GM12878 (cell line): Measurements from ENCODE around the gene ZC3H12D. TPM values are rescaled to one million over a fixed set of nuclear protein-coding genes. Genes with fewer than 3 reads are reported as not detected.

ENCODE experiments used
- ATAC-seq: fragments of 200-7000 bp; cut with Tn5 transposase; 3 replicates; pipeline ENCODE4 v1.9.1; 2020; ENCODE audit warnings: mild to moderate bottlenecking, moderate library complexity
- BruUV-seq: library from RNA; stranded (reverse); fragments of 400-500 nt; replicated peaks from 2 replicates; lab custom pipeline; 2021; lab: Mats Ljungman, UMichigan
- CTCF ChIA-PET: fragments of 300-600 bp; sonication (Branson Sonifier 250); formaldehyde crosslinking; extraction: SDS; loops from one replicate; lab custom pipeline; 2021; ENCODE audit warnings: inconsistent platforms; lab: Yijun Ruan, JAX
- POLR2A ChIA-PET: fragments of 350-600 bp; formaldehyde crosslinking; extraction: SDS; loops from one replicate; lab custom pipeline; 2021; ENCODE audit warnings: inconsistent platforms; lab: Charles Lee
- RAD21 ChIA-PET: fragments of 300-600 bp; sonication (Branson Sonifier 250); formaldehyde crosslinking; loops from one replicate; lab custom pipeline; 2023; ENCODE audit warnings: antibody characterized with exemption; ENCODE audit not compliant: unreplicated experiment; lab: Charles Lee
- SMC1A ChIA-PET: fragments of 300-600 bp; sonication (Branson Sonifier 250); formaldehyde crosslinking; loops from one replicate; lab custom pipeline; 2023; ENCODE audit not compliant: unreplicated experiment, uncharacterized antibody; lab: Charles Lee
- DNase-seq: peaks from one replicate; pipeline ENCODE4 v3.0.0-alpha.2; 2011; ENCODE audit warnings: low read depth, low spot score
- FAIRE-seq: peaks from 3 replicates; lab custom pipeline; 2011; peaks lifted over from hg19 to GRCh38; lab: Jason Lieb, UNC
- H2AFZ ChIP-seq: 2 replicates; pipeline ENCODE4 v1.6.0; 2011; ENCODE audit warnings: low read depth, low read length, control low read depth; ENCODE audit not compliant: control insufficient read depth
- H3K27ac ChIP-seq: 2 replicates; pipeline ENCODE4 v1.5.1; 2011; ENCODE audit warnings: control low read depth; ENCODE audit not compliant: control insufficient read depth, insufficient read depth
- H3K27me3 ChIP-seq, 2 experiments: replicated peaks in 1 of 2; 2 replicates each; pipeline versions ENCODE4 v1.6.0 to v1.6.1; 2011; ENCODE audit warnings: low read length in 1 of 2; ENCODE audit not compliant: control insufficient read depth in 2 of 2, insufficient read depth in 2 of 2
- H3K36me3 ChIP-seq, 2 experiments: 2 replicates each; pipeline ENCODE4 v1.5.1; 2011; ENCODE audit warnings: low read length in 1 of 2; ENCODE audit not compliant: control insufficient read depth in 2 of 2, insufficient read depth in 2 of 2
- H3K4me1 ChIP-seq: 2 replicates; pipeline ENCODE4 v1.6.1; 2011; ENCODE audit warnings: mild to moderate bottlenecking, low read length, moderate library complexity, mixed read lengths; ENCODE audit not compliant: control insufficient read depth, insufficient read depth
- H3K4me2 ChIP-seq: 2 replicates; pipeline ENCODE4 v1.6.0; 2011; ENCODE audit warnings: control low read depth; ENCODE audit not compliant: control insufficient read depth, insufficient read depth
- H3K4me3 ChIP-seq: fragments of 200-600 bp; sonication (generic); 2 replicates; pipeline ENCODE4 v1.5.1; 2016
- H3K79me2 ChIP-seq: 2 replicates; pipeline ENCODE4 v1.6.0; 2011; ENCODE audit warnings: low read length; ENCODE audit not compliant: control insufficient read depth, insufficient read depth
- H3K9ac ChIP-seq: 2 replicates; pipeline ENCODE4 v1.8.0; 2011; ENCODE audit warnings: low read length, control low read depth, mixed read lengths; ENCODE audit not compliant: control insufficient read depth, insufficient read depth
- H3K9me3 ChIP-seq: replicated peaks from 3 replicates; pipeline ENCODE4 v1.5.1; 2011; ENCODE audit warnings: mild to moderate bottlenecking, low read length; ENCODE audit not compliant: control insufficient read depth, insufficient read depth
- H4K20me1 ChIP-seq: 2 replicates; pipeline ENCODE4 v1.6.0; 2011; ENCODE audit not compliant: control insufficient read depth, insufficient read depth
- BRCA1 ChIP-seq: IDR thresholded peaks from 2 replicates; pipeline ENCODE4 v1.6.1; 2011; ENCODE audit warnings: low read depth, low read length, improper control_type of control experiment
- IRF3 ChIP-seq: fragments of 450-650 bp; IDR thresholded peaks from 2 replicates; pipeline ENCODE4 v1.6.1; 2014; ENCODE audit warnings: mild to moderate bottlenecking
- JUND ChIP-seq: IDR thresholded peaks from 2 replicates; pipeline ENCODE4 v1.6.1; 2012; ENCODE audit warnings: low read depth, mild to moderate bottlenecking, low read length, improper control_type of control experiment, moderate library complexity
- RBBP5 ChIP-seq: fragments of 200-600 bp; sonication (generic); conservative IDR thresholded peaks from 2 replicates; pipeline ENCODE4 v1.6.1; 2016
- USF1 ChIP-seq: IDR thresholded peaks from 2 replicates; pipeline ENCODE4 v1.6.1; 2011; ENCODE audit warnings: borderline replicate concordance, low read depth, mild to moderate bottlenecking, moderate library complexity, mixed read lengths, low read length; ENCODE audit not compliant: insufficient read depth; ENCODE audit errors: extremely low read length
- WRNIP1 ChIP-seq: IDR thresholded peaks from 2 replicates; pipeline ENCODE4 v1.6.1; 2011; ENCODE audit warnings: low read depth, low read length, improper control_type of control experiment, borderline replicate concordance
- ZBTB40 ChIP-seq: fragments of 450-650 bp; IDR thresholded peaks from 2 replicates; pipeline ENCODE4 v1.6.1; 2016; ENCODE audit warnings: mild to moderate bottlenecking, moderate library complexity, borderline replicate concordance
- ZNF687 ChIP-seq: fragments of 450-650 bp; IDR thresholded peaks from 2 replicates; pipeline ENCODE4 v1.6.1; 2017; ENCODE audit warnings: mild to moderate bottlenecking, moderate library complexity
- WGBS: methylation state at CpG from one replicate; pipeline ENCODE4 v1.1.6; 2016; ENCODE audit warnings: low lambda C conversion rate; ENCODE audit not compliant: insufficient replicate concordance, insufficient coverage; ENCODE audit errors: missing lambda C conversion rate; 5-methylcytosine and 5-hydroxymethylcytosine counted together
- in situ Hi-C: fragments of 300-500 bp; cut with MboI; formaldehyde crosslinking; loops from 9 replicates; pipeline ENCODE4 v1.14.3; 2018; ENCODE audit warnings: mixed read lengths
- intact Hi-C: fragments of 100-400 bp; cut with micrococcal nuclease; formaldehyde crosslinking; loops from one replicate; pipeline ENCODE4 v1.14.2; 2022; ENCODE audit not compliant: unreplicated experiment
- polyA plus RNA-seq, 11 experiments: library from polyadenylated mRNA; depleted of rRNA in 4 of 11; unstranded in 6 of 11; stranded (reverse) in 5 of 11; fragments of >200 nt; fragmentation: Nextera tagmentation in 4 of 11; fragmentation: Illumina TruSeq in 1 of 11; extraction: Ambion mirVana in 4 of 11; extraction: Trizol in 1 of 11; gene quantifications; 1 replicate in 1 of 11; 2 replicates in 10 of 11; pipeline versions ENCODE4 v1.2.1 to v1.2.3, GENCODE V29; 2011 to 2016; ENCODE audit warnings: inconsistent platforms in 2 of 11, missing spikeins in 2 of 11, low read depth in 1 of 11
- total RNA-seq, 4 experiments: library from RNA; depleted of rRNA in 3 of 4; stranded (reverse); fragments of >200 nt in 3 of 4; fragmentation: Illumina TruSeq in 1 of 4; extraction: Trizol in 1 of 4; gene quantifications; 2 replicates each; pipeline versions ENCODE4 v1.2.1 to v1.2.3, GENCODE V29; 2013 to 2021

Gene ZC3H12D
- total and polyA plus RNA-seq, 10 of the 15 experiments (the other 5 are each of a cell fraction or from before 2014, with no cell fraction given), result 1.4 to 29.7 (median 8.8) TPM

- no TSS peak for BruUV-seq
- Histone ChIP-seq H3K4me2 (no peak overlapping the region), H3K9ac (no peak overlapping the region), H3K27me3 (no peaks in the 10 kb centered on the region), H2AFZ (no peak overlapping the region), H3K36me3 (peaks cover 0 to 9% of the 10 kb centered on the region in 2 experiments; a peak in 3 of 4 replicates), H3K4me3 (no peak overlapping the region), H4K20me1 (no peaks in the 10 kb centered on the region), H3K4me1 (no peaks in the 10 kb centered on the region), H3K27ac (peak overlapping the region; percentile 28; the same call in 1 of the 2 replicates), H3K79me2 (no peaks in the 10 kb centered on the region; the same call in 1 of the 2 replicates), H3K9me3 (no peaks in the 10 kb centered on the region)
- CTCF ChIA-PET, result interaction anchor here (1.0 to 4.3 kb wide), 7 partner anchors 8 to 426 kb away, joined by 3 to 35 read pairs (median 4); partner anchors contain the start of gene ZC3H12D
- SMC1A ChIA-PET, result interaction anchor here (0.8 to 7.6 kb wide), 10 partner anchors 8 to 62 kb away, joined by 3 to 61 read pairs (median 6); no protein-coding TSS in a partner anchor
- WGBS, result 31% methylated on average over 3 of the region's 3 CpGs
- ATAC-seq, result no peak
- intact Hi-C loops, result no loop called here
- in situ Hi-C loops, result no loop called here
- RAD21 ChIA-PET, result interaction anchor here (1.0 to 4.5 kb wide), 5 partner anchors 8 to 480 kb away, joined by 3 to 25 read pairs (median 9); partner anchors contain the start of gene ZC3H12D
- FAIRE-seq, result peak; percentile 80
- no peak for DNase-seq
- POLR2A ChIA-PET, result interaction anchor here (0.6 to 2.4 kb wide), 3 partner anchors 23 to 160 kb away, joined by 4 to 9 read pairs (median 5); partner anchors contain the start of gene ZC3H12D
- no peak for TF ChIP-seq ZBTB40
- no peak for TF ChIP-seq WRNIP1
- no peak for TF ChIP-seq IRF3
- TF ChIP-seq JUND, result no peak
- no peak for TF ChIP-seq BRCA1
- no peak for TF ChIP-seq USF1
- no peak for TF ChIP-seq ZNF687
- no peak for TF ChIP-seq RBBP5
Measured at GRCh38 chr6:149508485-149508884, 23.7 kb upstream of the ZC3H12D start.
